Heart right ventricle (tissue), 16 donors: ENCODE data around the gene ROR2. TPM values are rescaled to one million over a fixed set of nuclear protein-coding genes. Genes with fewer than 3 reads are reported as not detected.

Experiments used
- ATAC-seq, 8 donors: fragments of 200-7000 bp; cut with Tn5 transposase; one replicate each; pipeline ENCODE4 v1.9.1; 2020; ENCODE audit warnings: mild to moderate bottlenecking in 8 of 8, moderate library complexity in 8 of 8, moderate number of reproducible peaks in 1 of 8
- DNase-seq, 2 donors: peaks; one replicate each; pipeline ENCODE4 v3.0.0-alpha.2; 2020
- H3K27ac ChIP-seq, 10 donors: fragments of 200-600 bp; sonication (generic) in 2 of 10; one replicate each; pipeline versions ENCODE4 v1.5.0 to v1.8.0; 2020 to 2022; ENCODE audit warnings: mild to moderate bottlenecking in 3 of 10
- H3K27me3 ChIP-seq, 7 donors: fragments of 200-600 bp; one replicate each; pipeline ENCODE4 v1.8.0; 2021 to 2022; ENCODE audit warnings: mild to moderate bottlenecking in 2 of 7
- H3K36me3 ChIP-seq, 9 donors: fragments of 200-600 bp; sonication (generic) in 1 of 9; one replicate each; pipeline versions ENCODE4 v1.5.0 to v1.8.0; 2020 to 2022; ENCODE audit warnings: mild to moderate bottlenecking in 2 of 9
- H3K4me1 ChIP-seq, 9 donors: fragments of 200-600 bp; sonication (generic) in 1 of 9; one replicate each; pipeline versions ENCODE4 v1.5.0 to v1.8.0; 2020 to 2022; ENCODE audit warnings: mild to moderate bottlenecking in 4 of 9
- H3K4me3 ChIP-seq, 10 donors: fragments of 200-600 bp; sonication (generic) in 2 of 10; one replicate each; pipeline versions ENCODE4 v1.5.0 to v1.8.0; 2020 to 2022; ENCODE audit warnings: mild to moderate bottlenecking in 7 of 10, moderate library complexity in 2 of 10
- H3K9me3 ChIP-seq, 11 donors: fragments of 200-600 bp in 10 of 11; sonication (generic) in 2 of 11; one replicate each; pipeline versions ENCODE4 v1.5.0 to v1.8.0; 2013 to 2022; ENCODE audit warnings: mild to moderate bottlenecking in 2 of 11, control low read depth in 1 of 11, moderate library complexity in 1 of 11
- WGBS, 2 donors: extraction: QIAGEN DNeasy Blood & Tissue Kit; methylation state at CpG; one replicate each; pipeline ENCODE4 v1.1.7; 2013; ENCODE audit warnings: inconsistent platforms in 1 of 2; 5-methylcytosine and 5-hydroxymethylcytosine counted together
- intact Hi-C, 10 donors: fragments of 100-400 bp; cut with DNase I; formaldehyde crosslinking; loops; one replicate each; pipeline versions ENCODE4 v1.11.1 to v1.14.2; 2022
- polyA plus RNA-seq, 2 donors: library from polyadenylated mRNA; stranded (reverse); fragments of 200-250 nt; gene quantifications; one replicate each; pipeline ENCODE4 v1.2.3, GENCODE V29; 2013
- total RNA-seq, 10 donors: library from RNA; stranded (reverse); fragmentation: NEBNext Ultra II Directional in 3 of 10; extraction: Animal tissue kit (Norgen Biotek cat#: 25700) in 3 of 10; gene quantifications; one replicate each; pipeline versions ENCODE4 v1.2.1 to v1.2.4, GENCODE V29; 2021 to 2023
- TF ChIP-seq, protein P1 (sequence below), 9 donors: fragments of 200-600 bp; sonication (generic) in 2 of 9; IDR thresholded peaks; one replicate each; pipeline versions ENCODE4 v1.5.0 to v1.8.0; 2021 to 2022; ENCODE audit warnings: antibody characterized with exemption in 9 of 9, mild to moderate bottlenecking in 5 of 9, moderate library complexity in 1 of 9
- donor health status: Arrhythmogenic right ventricular cardiomyopathy.
- donor health status: ischemic (EF 13 %, LVEDD 7.1; RV severe dilation, severe dysfunction).
- donor health status: healthy with polysubstance abuse.
- donor health status: DM: no; HTN: yes; CAD: no.
- donor health status: DM: no; HTN: no; CAD: no.
- donor health status: ischemic (EF 25% LVEDD 6.9; RV normal size, moderate dysfunction).
- donor health status: ischemic (EF 25% LVEDD 5.7; RV mildly dilated, moderate dysfunction).
- donor health status: healthy.
- donor health status: DM: yes; HTN: yes; CAD: no.
- donor health status: Ischemic cardiomyopathy.
- donor health status: ischemic (EF 35%, LVEDD 5.7; RV mildly dilated, moderate dysfunction).
- donor health status: nonischemic (EF 11% LVEDD 7.7; RV severe dilation, severe dysfunction).
- donor health status: DM: yes; HTN: yes; CAD: no.
- donor health status: PGD.
- donor health status: ischemic (EF 29% LVEDD 5.4; RV normal size, mild dysfunction).
- donor health status: nonischemic (EF 23%, LVEDD 6.1; RV moderate dilation, normal function).

ROR2 gene
- total and polyA plus RNA-seq, 12 donors = 0.11 to 1.4 (median 0.47) TPM

DNA sequence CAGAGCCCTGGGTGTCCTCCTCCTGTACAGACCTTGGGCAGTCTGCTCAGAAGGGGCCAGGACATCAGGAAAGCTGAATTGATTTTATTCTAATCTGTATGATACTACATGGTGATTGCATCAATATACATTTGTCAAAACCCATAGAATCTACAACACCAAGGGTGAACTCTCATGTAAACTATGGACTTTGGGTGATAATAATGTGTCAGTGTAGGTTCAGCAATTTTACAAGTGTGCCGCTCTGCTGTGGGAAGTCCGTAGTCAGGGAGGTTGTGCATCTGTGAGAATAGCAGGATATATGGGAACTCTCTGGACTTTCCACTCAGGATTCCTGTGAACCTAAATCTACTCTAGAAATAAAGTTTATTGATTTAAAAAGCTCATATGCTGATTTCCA lies 371.1 kb downstream of the ROR2 start:
- DNase-seq = no peak
- ATAC-seq = no peak
- H3K4me1 ChIP-seq = no peaks in the 10 kb centered on the region
- intact Hi-C loops = no loop called here
- 87 to 97% methylated on average over 2 of the region's 2 CpGs for WGBS, 2 donors
- H3K4me3 ChIP-seq = no peak overlapping the region
- H3K9me3 ChIP-seq = no peaks in the 10 kb centered on the region
- H3K36me3 ChIP-seq = no peaks in the 10 kb centered on the region
- TF ChIP-seq, protein P1, sequence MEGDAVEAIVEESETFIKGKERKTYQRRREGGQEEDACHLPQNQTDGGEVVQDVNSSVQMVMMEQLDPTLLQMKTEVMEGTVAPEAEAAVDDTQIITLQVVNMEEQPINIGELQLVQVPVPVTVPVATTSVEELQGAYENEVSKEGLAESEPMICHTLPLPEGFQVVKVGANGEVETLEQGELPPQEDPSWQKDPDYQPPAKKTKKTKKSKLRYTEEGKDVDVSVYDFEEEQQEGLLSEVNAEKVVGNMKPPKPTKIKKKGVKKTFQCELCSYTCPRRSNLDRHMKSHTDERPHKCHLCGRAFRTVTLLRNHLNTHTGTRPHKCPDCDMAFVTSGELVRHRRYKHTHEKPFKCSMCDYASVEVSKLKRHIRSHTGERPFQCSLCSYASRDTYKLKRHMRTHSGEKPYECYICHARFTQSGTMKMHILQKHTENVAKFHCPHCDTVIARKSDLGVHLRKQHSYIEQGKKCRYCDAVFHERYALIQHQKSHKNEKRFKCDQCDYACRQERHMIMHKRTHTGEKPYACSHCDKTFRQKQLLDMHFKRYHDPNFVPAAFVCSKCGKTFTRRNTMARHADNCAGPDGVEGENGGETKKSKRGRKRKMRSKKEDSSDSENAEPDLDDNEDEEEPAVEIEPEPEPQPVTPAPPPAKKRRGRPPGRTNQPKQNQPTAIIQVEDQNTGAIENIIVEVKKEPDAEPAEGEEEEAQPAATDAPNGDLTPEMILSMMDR (IDR thresholded peaks at IDR 0.05) = no peak
- H3K27me3 ChIP-seq = no peaks in the 10 kb centered on the region
- H3K27ac ChIP-seq = no peak overlapping the region

DNA sequence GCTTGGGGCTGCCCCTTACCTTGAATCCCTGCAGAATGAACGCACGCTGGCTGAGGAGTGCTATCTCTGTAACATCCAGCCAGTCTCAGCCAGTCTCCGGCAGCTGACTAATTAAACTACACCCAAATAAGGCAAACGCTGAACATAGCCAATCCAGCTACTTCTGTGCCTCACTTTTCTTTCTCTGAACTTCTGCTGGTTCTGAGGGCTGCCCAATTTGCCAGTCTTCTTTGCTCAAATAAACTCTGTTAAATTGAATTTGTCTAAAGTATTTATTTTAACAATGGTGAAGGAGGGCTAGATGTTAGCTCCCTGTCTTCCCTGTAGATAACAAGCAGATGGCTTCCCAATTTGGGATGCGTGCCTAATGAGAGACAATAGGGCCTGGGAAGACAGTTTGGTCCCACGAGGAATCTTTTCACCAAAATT lies 372.4 kb downstream of the ROR2 start:
- H3K4me3 ChIP-seq = no peak overlapping the region
- H3K27me3 ChIP-seq = no peaks in the 10 kb centered on the region
- DNase-seq (no peak), ATAC-seq (peak in 1 of 8 donors; percentile 33)
- no peak overlapping the region for H3K27ac ChIP-seq
- no peaks in the 10 kb centered on the region for H3K9me3 ChIP-seq
- intact Hi-C loops = no loop called here
- no peaks in the 10 kb centered on the region for H3K36me3 ChIP-seq
- WGBS, 2 donors = 43 to 45% methylated on average over 6 of the region's 6 CpGs
- peaks cover 0 to 2% (median 0%) of the 10 kb centered on the region in 9 donors for H3K4me1 ChIP-seq
- TF ChIP-seq, protein P1 (IDR thresholded peaks at IDR 0.05) = no peak

DNA sequence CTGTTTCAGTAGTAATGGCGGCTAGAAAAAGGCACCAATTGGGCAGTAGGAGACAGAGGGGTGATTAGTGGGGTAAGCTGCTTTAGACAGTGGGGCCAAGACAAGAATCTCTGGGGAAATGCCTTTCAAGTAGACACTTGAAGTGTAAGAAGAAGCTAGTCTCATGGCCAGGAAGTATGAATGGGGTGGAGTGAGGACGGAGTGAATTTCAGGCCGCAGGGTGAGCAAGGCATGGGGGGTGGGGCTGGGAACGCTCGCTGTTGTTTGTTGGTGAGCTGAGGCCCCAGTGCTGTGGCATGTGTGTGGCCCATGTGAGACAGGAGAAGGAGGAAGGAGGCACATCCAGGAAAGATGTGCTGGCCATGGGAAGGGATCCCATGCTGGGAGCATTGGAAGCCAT lies 377.2 kb downstream of the ROR2 start:
- Histone ChIP-seq H3K27me3 (no peaks in the 10 kb centered on the region), H3K9me3 (peaks cover 0 to 24% (median 4%) of the 10 kb centered on the region in 11 donors), H3K27ac (no peak overlapping the region), H3K4me1 (peaks cover 0 to 7% (median 0%) of the 10 kb centered on the region in 9 donors), H3K4me3 (no peak overlapping the region), H3K36me3 (no peaks in the 10 kb centered on the region)
- intact Hi-C loops = no loop called here
- DNase-seq (no peak), ATAC-seq (no peak)
- WGBS, 2 donors = 60 to 79% methylated on average over 5 of the region's 5 CpGs
- TF ChIP-seq, protein P1 (IDR thresholded peaks at IDR 0.05) = no peak

DNA sequence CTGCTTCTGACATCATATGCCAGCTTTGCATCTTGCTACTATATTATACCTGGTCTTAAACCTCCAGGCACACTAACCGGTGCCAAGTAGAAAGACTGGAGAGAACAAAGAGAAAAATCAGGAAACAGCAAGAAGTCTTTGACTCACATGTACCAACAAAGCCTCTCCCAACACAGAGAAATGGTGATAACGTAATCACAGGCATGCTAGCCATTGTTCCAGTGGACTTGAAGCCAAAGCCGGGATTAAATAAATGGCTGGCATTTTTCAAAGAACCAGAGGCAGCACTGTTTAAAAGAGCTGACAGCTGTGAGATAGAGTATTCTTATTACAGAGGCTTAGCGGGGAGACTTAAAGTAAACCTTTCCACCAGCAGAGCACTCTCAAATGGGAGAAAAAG lies 378.0 kb downstream of the ROR2 start:
- intact Hi-C loops = no loop called here
- peak in 5 of 8 donors; percentile 19 to 90 (median 62) for ATAC-seq
- H3K4me3 ChIP-seq = no peak overlapping the region
- no peaks in the 10 kb centered on the region for H3K36me3 ChIP-seq
- DNase-seq = no peak
- H3K9me3 ChIP-seq = peaks cover 0 to 25% (median 4%) of the 10 kb centered on the region in 11 donors
- H3K27me3 ChIP-seq = no peaks in the 10 kb centered on the region
- H3K4me1 ChIP-seq = peaks cover 0 to 7% (median 0%) of the 10 kb centered on the region in 9 donors
- TF ChIP-seq, protein P1 (IDR thresholded peaks at IDR 0.05) = no peak
- WGBS, 2 donors = 19 to 22% methylated on average over 4 of the region's 4 CpGs
- H3K27ac ChIP-seq = peak overlapping the region in 4 of 10 donors; percentile 27 to 41 (median 30)
